Measurements from ENCODE around the gene DCC.

GRCh38 chr18:53566626-53567025, 1226.6 kb downstream of the DCC start:
- no peak for TF ChIP-seq POLR2A (IDR thresholded peaks at IDR 0.05)
- TF ChIP-seq CTCF (IDR thresholded peaks at IDR 0.05): no peak
- no peak for TF ChIP-seq EP300 (IDR thresholded peaks at IDR 0.05)
